Mesothelial cell of epicardium (in vitro differentiated cells): ENCODE data around the gene KPNB1. TPM values are rescaled to one million over a fixed set of nuclear protein-coding genes. Genes with fewer than 3 reads are reported as not detected.

Experiments
- DNase-seq, 2 experiments: peaks; one replicate each; pipeline ENCODE4 v3.0.0; 2021; ENCODE audit warnings: low spot score in 2 of 2; ENCODE audit not compliant: unreplicated experiment in 2 of 2
- H3K27ac Mint-ChIP-seq: 2 replicates; pipeline ENCODE4 v1.8.0; 2021; ENCODE audit warnings: mixed read lengths
- H3K27me3 Mint-ChIP-seq: 2 replicates; pipeline ENCODE4 v1.8.0; 2021; ENCODE audit warnings: low read depth, mixed read lengths
- H3K36me3 Mint-ChIP-seq: 2 replicates; pipeline ENCODE4 v1.8.0; 2021; ENCODE audit warnings: mixed read lengths
- H3K4me1 Mint-ChIP-seq: 2 replicates; pipeline ENCODE4 v1.8.0; 2021; ENCODE audit warnings: mixed read lengths
- H3K4me3 Mint-ChIP-seq: 2 replicates; pipeline ENCODE4 v1.8.0; 2021; ENCODE audit warnings: mild to moderate bottlenecking, moderate library complexity, mixed read lengths
- H3K9me3 Mint-ChIP-seq: 2 replicates; pipeline ENCODE4 v1.8.0; 2021; ENCODE audit warnings: mixed read lengths
- CTCF ChIP-seq: fragments of 200-600 bp; sonication (generic); IDR thresholded peaks from one replicate; pipeline ENCODE4 v1.5.0; 2021; ENCODE audit warnings: antibody characterized with exemption; ENCODE audit not compliant: unreplicated experiment
- total RNA-seq: library from RNA; stranded (reverse); gene quantifications from 3 replicates; pipeline ENCODE4 v1.2.1, GENCODE V29; 2021

The KPNB1 gene
- total RNA-seq, 1 donor from 2014 or later, result 302 TPM

- H3K36me3 Mint-ChIP-seq, result peaks cover 9% of the 10 kb centered on the region
- H3K4me3 Mint-ChIP-seq, result no peak overlapping the region
- H3K9me3 Mint-ChIP-seq, result no peaks in the 10 kb centered on the region
- peaks cover 5% of the 10 kb centered on the region for H3K4me1 Mint-ChIP-seq
- H3K27me3 Mint-ChIP-seq, result no peaks in the 10 kb centered on the region
- no peak for TF ChIP-seq CTCF
- no peak for DNase-seq
- no peak overlapping the region for H3K27ac Mint-ChIP-seq
Measured at GRCh38 chr17:47700471-47701449, 51.0 kb downstream of the KPNB1 start.

- DNase-seq, result no peak
- peaks cover 5% of the 10 kb centered on the region for H3K4me1 Mint-ChIP-seq
- H3K27me3 Mint-ChIP-seq, result no peaks in the 10 kb centered on the region
- no peak overlapping the region for H3K27ac Mint-ChIP-seq
- H3K9me3 Mint-ChIP-seq, result no peaks in the 10 kb centered on the region
- TF ChIP-seq CTCF, result no peak
- H3K4me3 Mint-ChIP-seq, result no peak overlapping the region
- H3K36me3 Mint-ChIP-seq, result peaks cover 9% of the 10 kb centered on the region
Measured at GRCh38 chr17:47701608-47702007, 51.9 kb downstream of the KPNB1 start.

- peaks cover 5% of the 10 kb centered on the region for H3K27me3 Mint-ChIP-seq
- H3K9me3 Mint-ChIP-seq, result no peaks in the 10 kb centered on the region
- H3K27ac Mint-ChIP-seq, result no peak overlapping the region
- H3K4me3 Mint-ChIP-seq, result no peak overlapping the region
- no peak for TF ChIP-seq CTCF
- peaks cover 9% of the 10 kb centered on the region for H3K36me3 Mint-ChIP-seq
- no peak for DNase-seq
- H3K4me1 Mint-ChIP-seq, result peaks cover 5% of the 10 kb centered on the region
Measured at GRCh38 chr17:47702391-47702995, 52.8 kb downstream of the KPNB1 start.

GRCh38 chr17:47703191-47703591, 53.5 kb downstream of the KPNB1 start:
- Mint-ChIP-seq H3K36me3 (peaks cover 11% of the 10 kb centered on the region), H3K9me3 (no peaks in the 10 kb centered on the region), H3K27me3 (peaks cover 12% of the 10 kb centered on the region), H3K4me1 (peaks cover 5% of the 10 kb centered on the region), H3K4me3 (no peak overlapping the region), H3K27ac (no peak overlapping the region)
- no peak for DNase-seq
- TF ChIP-seq CTCF, result no peak

- no peaks in the 10 kb centered on the region for H3K9me3 Mint-ChIP-seq
- H3K27ac Mint-ChIP-seq, result no peak overlapping the region
- H3K36me3 Mint-ChIP-seq, result peaks cover 11% of the 10 kb centered on the region
- TF ChIP-seq CTCF, result no peak
- peaks cover 5% of the 10 kb centered on the region for H3K4me1 Mint-ChIP-seq
- peaks cover 14% of the 10 kb centered on the region for H3K27me3 Mint-ChIP-seq
- no peak overlapping the region for H3K4me3 Mint-ChIP-seq
- no peak for DNase-seq
Measured at GRCh38 chr17:47703671-47704070, 54.0 kb downstream of the KPNB1 start.
